ENCODE measurements around the gene TSC1.

TSC1 gene

DNA sequence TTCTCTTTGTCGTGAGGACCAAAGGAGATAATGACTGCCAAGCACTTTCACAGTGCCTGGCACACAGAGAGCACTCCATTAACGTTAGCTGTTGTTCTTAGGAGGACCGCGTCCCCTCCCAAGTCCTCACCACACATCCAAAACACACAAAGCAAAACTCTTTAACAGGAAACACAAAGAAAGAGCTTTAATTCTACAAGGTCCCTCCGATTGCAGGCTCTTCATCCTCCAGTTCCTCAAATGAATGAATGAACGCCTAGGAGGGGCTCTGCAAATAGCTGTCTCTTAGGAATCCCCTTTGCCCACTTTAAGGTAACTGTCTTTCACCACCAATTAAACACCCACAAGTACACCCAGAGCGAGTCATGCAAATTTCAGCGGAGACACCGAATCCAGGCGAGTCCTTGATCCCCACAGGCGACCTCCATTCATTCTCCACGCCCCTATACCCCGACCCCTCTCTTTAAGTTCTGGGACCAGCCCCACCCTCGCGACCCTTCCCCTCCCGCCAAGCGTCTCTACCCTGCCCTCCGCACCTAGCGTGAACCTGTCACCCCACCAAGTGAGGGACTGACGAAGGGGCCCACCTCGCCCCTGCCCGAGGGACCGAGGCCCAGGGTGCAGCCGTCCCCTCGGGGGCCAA lies 644 bp downstream of the TSC1 start:
- no peaks in the 10 kb centered on the region for H3K27me3 Mint-ChIP-seq
- no peak for ATAC-seq (replicated peaks; ENCODE audit: extremely low read depth, poor library complexity, severe bottlenecking)
- peak overlapping the region; percentile 99 for H3K27ac Mint-ChIP-seq (ENCODE audit: low read depth)

DNA sequence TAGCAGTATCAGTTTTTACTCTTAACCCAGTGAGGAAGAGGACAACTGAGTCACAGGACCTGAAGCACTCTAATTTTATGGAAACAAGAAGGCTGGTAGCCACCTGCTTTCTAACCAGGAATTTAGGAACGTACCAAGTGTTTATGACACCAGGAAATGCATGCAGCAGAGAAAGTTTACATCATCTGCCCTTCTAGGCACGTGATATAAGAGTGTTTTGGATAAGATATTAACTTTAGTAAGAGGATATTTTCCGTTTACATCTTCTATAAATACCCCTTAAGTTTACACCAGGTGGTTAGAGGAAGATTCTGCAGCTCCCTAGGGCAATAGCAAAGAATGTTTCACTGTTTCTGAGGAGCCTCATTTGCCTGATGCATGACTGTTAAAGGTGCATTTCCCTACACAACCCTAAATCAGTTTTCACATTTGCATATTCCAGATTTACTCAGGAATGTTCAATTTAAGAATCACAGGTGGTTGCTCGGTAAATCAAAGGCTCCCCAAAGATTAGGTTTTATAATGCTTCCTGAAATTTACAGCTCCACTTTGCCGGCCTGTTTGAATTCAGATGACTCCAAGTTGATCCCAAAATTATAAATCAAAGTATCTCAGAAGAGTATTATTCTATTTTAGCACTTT lies 1.8 kb downstream of the TSC1 start:
- Mint-ChIP-seq H3K27ac (ENCODE audit: low read depth) (peak overlapping the region; percentile 99), H3K36me3 (ENCODE audit: insufficient read depth) (peaks cover 14% of the 10 kb centered on the region), H3K4me3 (peak overlapping the region; percentile 94), H3K27me3 (no peaks in the 10 kb centered on the region), H3K9me3 (no peaks in the 10 kb centered on the region), H3K4me1 (peaks cover 24% of the 10 kb centered on the region)
- DNase-seq (ENCODE audit: low spot score in 2 of 2), result no peak
- no peak for ATAC-seq (replicated peaks; ENCODE audit: extremely low read depth, poor library complexity, severe bottlenecking)

More for the DNA sequence above, 644 bp downstream of the TSC1 start:
- H3K36me3 Mint-ChIP-seq (ENCODE audit: insufficient read depth), result peaks cover 14% of the 10 kb centered on the region
- peaks cover 24% of the 10 kb centered on the region for H3K4me1 Mint-ChIP-seq
- DNase-seq (ENCODE audit: low spot score in 2 of 2), result no peak
- peak overlapping the region; percentile 94 for H3K4me3 Mint-ChIP-seq
- no peaks in the 10 kb centered on the region for H3K9me3 Mint-ChIP-seq

DNA sequence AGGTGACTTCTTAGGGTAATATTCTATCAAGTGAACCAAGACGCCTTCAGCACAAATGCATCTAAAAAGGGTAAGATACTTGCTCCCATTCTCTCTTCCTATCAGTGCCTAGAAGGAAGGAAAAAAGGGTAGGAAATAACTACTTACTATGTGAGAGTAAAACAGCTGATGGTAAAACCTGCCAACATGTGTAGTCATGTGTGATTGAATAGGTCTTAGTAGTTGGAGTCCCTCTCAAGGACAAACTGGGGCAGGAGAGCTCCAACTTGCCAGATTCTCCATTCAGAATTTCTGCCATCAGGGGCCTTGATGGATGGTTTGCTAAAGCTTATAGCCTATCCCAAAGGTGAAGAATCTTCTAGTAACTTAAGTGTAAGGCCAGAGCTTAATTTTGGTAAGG lies 5.2 kb downstream of the TSC1 start:
- Mint-ChIP-seq H3K36me3 (ENCODE audit: insufficient read depth) (peaks cover 8% of the 10 kb centered on the region), H3K4me3 (no peak overlapping the region)

DNA sequence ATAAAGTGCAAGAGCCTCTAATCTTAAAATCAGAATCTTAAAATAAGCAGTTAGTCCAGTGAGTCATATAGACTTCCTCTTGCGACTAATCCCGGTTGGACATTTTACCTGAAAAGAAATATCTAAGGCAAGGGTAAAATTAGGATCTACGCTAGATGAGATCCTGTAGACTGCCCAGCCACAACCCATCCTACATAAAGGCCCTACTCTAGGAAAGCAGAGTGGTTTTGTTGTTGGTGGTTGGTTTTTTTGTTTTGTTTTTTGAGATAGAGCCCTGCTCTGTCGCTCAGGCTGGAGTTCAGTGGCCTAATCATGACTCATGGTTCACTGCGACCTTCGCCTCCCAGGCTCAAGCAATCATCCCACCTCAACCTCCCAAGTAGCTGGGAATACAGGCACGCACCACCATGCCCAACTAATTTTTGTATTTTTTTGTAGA lies 6.9 kb downstream of the TSC1 start:
- Mint-ChIP-seq H3K27me3 (no peaks in the 10 kb centered on the region), H3K36me3 (ENCODE audit: insufficient read depth) (peaks cover 11% of the 10 kb centered on the region), H3K4me1 (peaks cover 19% of the 10 kb centered on the region), H3K27ac (ENCODE audit: low read depth) (no peak overlapping the region), H3K9me3 (no peaks in the 10 kb centered on the region), H3K4me3 (no peak overlapping the region)
- DNase-seq (ENCODE audit: low spot score in 2 of 2), result no peak
- ATAC-seq (replicated peaks; ENCODE audit: extremely low read depth, poor library complexity, severe bottlenecking), result no peak

More for the DNA sequence above, 5.2 kb downstream of the TSC1 start:
- H3K27me3 Mint-ChIP-seq, result no peaks in the 10 kb centered on the region
- DNase-seq (ENCODE audit: low spot score in 2 of 2) (no peak), ATAC-seq (replicated peaks; ENCODE audit: extremely low read depth, poor library complexity, severe bottlenecking) (no peak)
- H3K27ac Mint-ChIP-seq (ENCODE audit: low read depth), result no peak overlapping the region
- H3K9me3 Mint-ChIP-seq, result no peaks in the 10 kb centered on the region
- peaks cover 25% of the 10 kb centered on the region for H3K4me1 Mint-ChIP-seq

DNA sequence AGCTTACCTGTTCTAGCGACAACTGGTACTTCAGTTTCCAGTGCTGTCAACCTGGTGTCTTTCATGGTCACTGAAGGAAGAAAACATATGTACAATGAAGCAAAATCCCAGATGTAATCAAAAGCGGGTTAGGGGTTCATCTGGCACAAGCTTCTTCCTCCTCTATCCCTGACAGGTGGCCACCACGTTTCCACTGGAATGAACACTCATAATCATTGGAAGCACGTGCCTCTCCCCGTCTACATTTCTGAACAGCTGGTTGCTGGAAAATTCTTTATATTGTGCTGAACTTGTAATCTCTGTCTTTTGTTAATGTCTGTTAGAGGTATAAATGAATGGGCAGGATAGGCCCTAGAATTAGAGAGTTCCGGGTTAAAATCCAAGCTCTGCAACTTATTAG lies 9.4 kb downstream of the TSC1 start:
- no peak for ATAC-seq (replicated peaks; ENCODE audit: extremely low read depth, poor library complexity, severe bottlenecking)
- H3K27me3 Mint-ChIP-seq, result no peaks in the 10 kb centered on the region
- no peak overlapping the region for H3K4me3 Mint-ChIP-seq
- H3K36me3 Mint-ChIP-seq (ENCODE audit: insufficient read depth), result peaks cover 13% of the 10 kb centered on the region
- no peak for DNase-seq (ENCODE audit: low spot score in 2 of 2)
- H3K27ac Mint-ChIP-seq (ENCODE audit: low read depth), result no peak overlapping the region
- H3K9me3 Mint-ChIP-seq, result no peaks in the 10 kb centered on the region
- H3K4me1 Mint-ChIP-seq, result peaks cover 25% of the 10 kb centered on the region

DNA sequence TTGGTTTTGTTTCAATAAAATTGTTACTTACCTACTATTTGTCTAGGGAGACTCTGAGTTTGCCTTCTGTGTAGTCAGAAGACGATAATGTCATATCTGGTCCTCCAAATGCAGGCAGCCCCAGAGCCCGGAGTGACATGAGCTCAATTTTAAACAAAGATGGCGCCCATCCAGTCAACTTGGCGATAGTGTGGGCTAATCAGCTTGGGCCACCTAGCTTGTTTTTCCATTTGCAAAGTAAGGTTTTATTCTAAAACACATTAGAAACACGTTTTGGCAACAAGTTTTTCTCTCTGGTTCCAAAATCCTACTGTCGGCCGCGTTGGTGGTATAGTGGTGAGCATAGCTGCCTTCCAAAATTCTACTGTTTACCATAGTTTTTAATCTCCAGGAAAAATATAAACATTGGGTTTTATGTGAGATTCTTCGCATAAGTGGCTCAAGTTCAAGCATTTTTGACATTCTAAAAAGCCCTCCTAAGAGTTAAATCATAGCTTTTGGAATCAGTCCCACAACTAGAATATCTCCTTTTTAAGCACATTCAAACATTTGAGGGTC lies 13.2 kb downstream of the TSC1 start:
- Mint-ChIP-seq H3K9me3 (no peaks in the 10 kb centered on the region), H3K4me1 (peaks cover 25% of the 10 kb centered on the region), H3K36me3 (ENCODE audit: insufficient read depth) (peaks cover 30% of the 10 kb centered on the region), H3K27me3 (no peaks in the 10 kb centered on the region), H3K27ac (ENCODE audit: low read depth) (no peak overlapping the region), H3K4me3 (no peak overlapping the region)
- DNase-seq (ENCODE audit: low spot score in 2 of 2) (no peak), ATAC-seq (replicated peaks; ENCODE audit: extremely low read depth, poor library complexity, severe bottlenecking) (no peak)

DNA sequence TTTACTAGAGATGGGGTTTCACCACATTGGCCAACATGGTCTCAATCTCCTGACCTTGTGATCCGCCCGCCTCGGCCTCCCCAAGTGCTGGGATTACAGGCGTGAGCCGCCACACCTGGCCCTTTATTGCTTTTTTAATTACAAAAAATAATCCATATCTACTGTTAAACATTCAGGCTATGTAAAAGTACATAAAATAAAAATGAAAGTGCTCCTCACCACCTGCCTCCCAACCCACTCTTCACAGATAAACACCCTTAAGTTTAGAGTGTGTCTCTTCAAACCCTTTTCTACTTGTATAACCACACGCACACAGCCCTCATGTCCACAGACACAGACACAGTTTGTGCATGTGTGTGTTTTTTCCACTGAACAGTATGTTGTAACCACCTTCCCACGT lies 16.7 kb downstream of the TSC1 start:
- H3K4me1 Mint-ChIP-seq, result peaks cover 8% of the 10 kb centered on the region
- peaks cover 26% of the 10 kb centered on the region for H3K36me3 Mint-ChIP-seq (ENCODE audit: insufficient read depth)

DNA sequence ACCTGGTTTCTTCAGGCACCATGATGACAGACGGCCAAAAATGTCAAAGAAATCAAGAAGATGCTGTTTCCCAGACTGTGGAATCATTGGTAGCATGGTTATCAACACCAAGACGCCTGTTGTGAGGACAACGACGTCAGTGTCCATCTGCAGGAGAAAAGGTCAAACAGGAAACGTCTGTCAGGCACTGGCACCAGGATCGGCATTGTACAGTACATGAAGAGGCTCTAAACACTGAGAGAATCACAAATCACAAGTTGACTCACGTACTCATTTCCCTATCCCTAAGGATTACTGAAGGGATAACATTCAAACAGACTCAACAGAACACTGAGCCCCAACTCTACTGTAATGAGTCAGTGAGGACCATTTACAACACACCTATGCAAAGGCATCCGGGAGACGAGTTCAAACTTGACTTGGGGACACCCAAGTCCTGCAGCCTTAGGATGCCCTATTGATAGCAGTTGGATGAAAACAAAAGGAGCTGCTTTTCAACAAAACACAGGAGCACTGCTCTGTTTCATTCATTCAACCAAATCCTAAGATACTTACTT lies 21.0 kb downstream of the TSC1 start:
- Mint-ChIP-seq H3K27me3 (no peaks in the 10 kb centered on the region), H3K27ac (ENCODE audit: low read depth) (no peak overlapping the region), H3K36me3 (ENCODE audit: insufficient read depth) (peaks cover 41% of the 10 kb centered on the region), H3K4me1 (no peaks in the 10 kb centered on the region), H3K4me3 (no peak overlapping the region), H3K9me3 (no peaks in the 10 kb centered on the region)
- DNase-seq (ENCODE audit: low spot score in 2 of 2) (no peak), ATAC-seq (replicated peaks; ENCODE audit: extremely low read depth, poor library complexity, severe bottlenecking) (no peak)

More for the DNA sequence above, 16.7 kb downstream of the TSC1 start:
- Mint-ChIP-seq H3K27ac (ENCODE audit: low read depth) (no peak overlapping the region), H3K9me3 (no peaks in the 10 kb centered on the region), H3K27me3 (no peaks in the 10 kb centered on the region), H3K4me3 (no peak overlapping the region)
- DNase-seq (ENCODE audit: low spot score in 2 of 2) (no peak), ATAC-seq (replicated peaks; ENCODE audit: extremely low read depth, poor library complexity, severe bottlenecking) (no peak)

DNA sequence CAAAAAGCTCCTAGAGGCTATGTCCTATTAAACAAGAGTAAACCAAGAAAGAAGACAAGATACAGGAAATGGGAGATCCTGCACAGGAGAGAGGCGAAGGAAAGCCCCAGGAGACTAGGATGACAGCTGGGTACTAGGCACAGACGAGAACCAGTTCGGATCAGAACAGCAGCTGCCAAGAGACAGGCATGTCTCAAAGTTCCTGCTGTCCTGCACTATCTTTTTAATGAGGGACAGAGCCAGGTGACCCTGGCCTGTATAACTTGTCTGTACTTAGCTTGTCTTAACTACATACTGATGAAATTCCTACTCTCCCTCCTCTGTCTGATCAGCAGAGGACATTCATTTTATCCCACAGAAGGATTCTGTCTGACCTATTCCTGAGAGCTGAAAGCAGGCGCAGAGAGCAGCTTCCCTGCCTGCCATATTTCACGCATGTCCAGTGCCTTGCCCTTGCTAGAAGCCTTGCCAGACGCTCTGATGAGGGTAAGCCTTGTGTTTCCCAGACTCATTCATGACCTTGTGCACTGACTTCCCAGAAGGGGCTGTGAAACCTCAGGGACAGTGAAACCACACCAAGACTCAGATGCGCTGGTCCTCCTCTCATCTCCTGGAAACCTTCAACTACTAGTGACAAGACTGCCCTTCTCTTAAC lies 24.7 kb downstream of the TSC1 start:
- H3K4me3 Mint-ChIP-seq, result no peak overlapping the region
- DNase-seq (ENCODE audit: low spot score in 2 of 2), result no peak
- no peak for ATAC-seq (replicated peaks; ENCODE audit: extremely low read depth, poor library complexity, severe bottlenecking)
- no peak overlapping the region for H3K27ac Mint-ChIP-seq (ENCODE audit: low read depth)
- no peaks in the 10 kb centered on the region for H3K27me3 Mint-ChIP-seq
- H3K4me1 Mint-ChIP-seq, result no peaks in the 10 kb centered on the region
- H3K36me3 Mint-ChIP-seq (ENCODE audit: insufficient read depth), result peaks cover 45% of the 10 kb centered on the region
- no peaks in the 10 kb centered on the region for H3K9me3 Mint-ChIP-seq

- no peaks in the 10 kb centered on the region for H3K27me3 Mint-ChIP-seq
- H3K4me3 Mint-ChIP-seq, result no peak overlapping the region
- H3K27ac Mint-ChIP-seq (ENCODE audit: low read depth), result no peak overlapping the region
- peaks cover 52% of the 10 kb centered on the region for H3K36me3 Mint-ChIP-seq (ENCODE audit: insufficient read depth)
- H3K4me1 Mint-ChIP-seq, result no peaks in the 10 kb centered on the region
- no peak for ATAC-seq (replicated peaks; ENCODE audit: extremely low read depth, poor library complexity, severe bottlenecking)
- H3K9me3 Mint-ChIP-seq, result no peaks in the 10 kb centered on the region
- DNase-seq (ENCODE audit: low spot score in 2 of 2), result no peak
These were observed 29.5 kb downstream of the TSC1 start for GRCh38 chr9:132914924-132915323.

DNA sequence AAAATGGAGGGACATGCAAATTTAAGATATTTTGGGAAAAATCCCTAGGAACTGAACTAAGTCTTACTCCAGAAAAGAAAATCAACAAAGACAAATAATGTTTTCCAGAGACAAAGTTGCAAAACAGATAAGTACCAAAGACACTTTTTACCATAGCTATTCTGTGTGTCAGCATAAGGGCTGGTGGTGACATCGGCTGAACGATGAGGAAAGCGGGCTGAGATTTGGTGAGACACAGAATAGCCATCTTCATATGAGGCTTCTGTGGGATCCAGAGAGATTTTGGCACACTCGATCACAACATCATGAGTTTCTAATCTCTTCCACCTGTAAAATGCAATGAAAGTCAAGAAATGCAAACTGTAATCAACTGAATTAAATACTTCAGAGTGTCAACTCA lies 32.3 kb downstream of the TSC1 start:
- DNase-seq (ENCODE audit: low spot score in 2 of 2), result no peak
- Mint-ChIP-seq H3K36me3 (ENCODE audit: insufficient read depth) (peaks cover 49% of the 10 kb centered on the region), H3K9me3 (no peaks in the 10 kb centered on the region), H3K4me1 (peaks cover 9% of the 10 kb centered on the region), H3K4me3 (no peak overlapping the region), H3K27ac (ENCODE audit: low read depth) (no peak overlapping the region), H3K27me3 (no peaks in the 10 kb centered on the region)
- no peak for ATAC-seq (replicated peaks; ENCODE audit: extremely low read depth, poor library complexity, severe bottlenecking)

DNA sequence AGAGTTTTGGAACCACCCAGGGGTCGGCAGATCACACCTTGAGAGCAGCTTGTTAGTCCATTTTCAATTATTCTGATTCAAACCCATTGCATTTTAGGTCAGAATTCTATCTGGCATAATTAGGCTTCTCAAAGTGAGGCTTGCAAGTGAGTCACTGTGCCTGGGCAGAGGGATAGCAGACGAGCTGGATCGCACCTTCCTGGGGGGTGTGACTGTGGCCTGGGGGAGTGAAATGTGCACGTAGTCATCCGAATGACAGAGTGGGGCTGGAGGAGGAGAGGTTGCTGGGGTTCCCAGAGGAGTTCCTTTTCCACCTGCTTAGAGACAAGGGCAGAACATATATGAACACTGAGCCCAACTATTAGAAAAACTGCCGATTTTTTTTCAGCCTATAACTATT lies 34.0 kb downstream of the TSC1 start:
- ATAC-seq (replicated peaks; ENCODE audit: extremely low read depth, poor library complexity, severe bottlenecking) (no peak), DNase-seq (ENCODE audit: low spot score in 2 of 2) (no peak)
- Mint-ChIP-seq H3K27me3 (no peaks in the 10 kb centered on the region), H3K4me1 (peaks cover 9% of the 10 kb centered on the region), H3K4me3 (no peak overlapping the region), H3K27ac (ENCODE audit: low read depth) (no peak overlapping the region), H3K36me3 (ENCODE audit: insufficient read depth) (peaks cover 42% of the 10 kb centered on the region), H3K9me3 (no peaks in the 10 kb centered on the region)

Measured in central memory CD8-positive, alpha-beta T cell (primary cell).